HL-60 (cell line): ENCODE data around the gene LEAP2.

Experiments used
- DNase-seq, 2 experiments: peaks; one replicate each; pipeline ENCODE4 v3.0.0-alpha.2; 2010 to 2020; ENCODE audit warnings: low read depth in 1 of 2, low spot score in 1 of 2
- H3K27ac ChIP-seq: fragments of 250-450 bp; sonication (Bioruptor Pico); replicated peaks from 2 replicates; pipeline ENCODE4 v1.5.1; 2020; ENCODE audit warnings: mild to moderate bottlenecking, moderate library complexity
- H3K27me3 ChIP-seq: fragments of 250-450 bp; sonication (Bioruptor Pico); 2 replicates; pipeline ENCODE4 v1.5.1; 2021; ENCODE audit warnings: mild to moderate bottlenecking, moderate library complexity; ENCODE audit not compliant: insufficient read depth, poor library complexity, severe bottlenecking
- H3K4me3 ChIP-seq: replicated peaks from 2 replicates; pipeline ENCODE4 v1.5.1; 2011; ENCODE audit warnings: mild to moderate bottlenecking, control low read depth, low read length; ENCODE audit not compliant: insufficient read depth
- CTCF ChIP-seq: IDR thresholded peaks from one replicate; pipeline ENCODE4 v1.5.1; 2011; ENCODE audit warnings: low read length, control low read depth, inconsistent platforms; ENCODE audit not compliant: insufficient read depth
- GABPA ChIP-seq: IDR thresholded peaks from 2 replicates; pipeline ENCODE4 v1.6.1; 2012; ENCODE audit warnings: low read depth
- POLR2AphosphoS5 ChIP-seq: IDR thresholded peaks from 2 replicates; pipeline ENCODE4 v1.6.1; 2012; ENCODE audit warnings: low read depth
- REST ChIP-seq: IDR thresholded peaks from 2 replicates; pipeline ENCODE4 v1.6.1; 2012; ENCODE audit warnings: low read depth; ENCODE audit not compliant: insufficient replicate concordance
- SPI1 ChIP-seq: IDR thresholded peaks from 2 replicates; pipeline ENCODE4 v1.6.1; 2012; ENCODE audit warnings: low read depth, mild to moderate bottlenecking, borderline replicate concordance
- long read RNA-seq: library from polyadenylated mRNA; unstranded; transcript quantifications from one replicate; pipeline ENCODE4 v2.0.0, GENCODE V29; 2020

The LEAP2 gene
- long read RNA-seq: 0 reads

GRCh38 chr5:132873119-132873929 is at the start of gene LEAP2:
Gene LEAP2 (plus strand): TSS chr5:132873668. CDS start chr5:132873695, 27 bp downstream.
- no peak for TF ChIP-seq REST
- no peak for TF ChIP-seq POLR2AphosphoS5
- TF ChIP-seq CTCF: no peak
- TF ChIP-seq GABPA: no peak
- no peak for TF ChIP-seq SPI1
- no peak within 1 kb of the TSS for H3K27ac ChIP-seq

GRCh38 chr5:132824426-132824825 is 49.0 kb upstream of the LEAP2 start:
- TF ChIP-seq GABPA (no peak), REST (no peak), SPI1 (no peak), POLR2AphosphoS5 (no peak), CTCF (no peak)

More at GRCh38 chr5:132873119-132873929, at the start of gene LEAP2:
- no peaks in the 10 kb centered on the region for H3K27me3 ChIP-seq
- DNase-seq: no peak
- H3K4me3 ChIP-seq: no peak within 1 kb of the TSS

GRCh38 chr5:132825033-132825833 is 48.2 kb upstream of the LEAP2 start:
- H3K4me3 ChIP-seq: no peak overlapping the region; the same call in 1 of the 2 replicates
- H3K27ac ChIP-seq: no peak overlapping the region
- peaks cover 2% of the 10 kb centered on the region for H3K27me3 ChIP-seq
- TF ChIP-seq GABPA (no peak), CTCF (no peak), REST (no peak)
- DNase-seq: no peak

More at GRCh38 chr5:132824426-132824825, 49.0 kb upstream of the LEAP2 start:
- DNase-seq: no peak
- Histone ChIP-seq H3K27me3 (peaks cover 2% of the 10 kb centered on the region), H3K4me3 (no peak overlapping the region), H3K27ac (no peak overlapping the region)
